OCI-LY1 (cell line): ENCODE measurements around the gene ABLIM3.

Experiments
- H2AFZ ChIP-seq: fragments of 200-600 bp; sonication (generic), shearing (Covaris generic); 2 replicates; pipeline ENCODE4 v1.6.0; 2014; ENCODE audit warnings: antibody characterized with exemption, mild to moderate bottlenecking, low read length
- H3F3A ChIP-seq: fragments of 200-600 bp; sonication (generic), shearing (Covaris generic); 2 replicates; pipeline ENCODE4 v1.6.0; 2014; ENCODE audit warnings: mild to moderate bottlenecking, antibody characterized with exemption, low read length, moderate library complexity; ENCODE audit not compliant: insufficient read depth
- H3K27ac ChIP-seq: fragments of 200-600 bp; sonication (generic); 2 replicates; pipeline ENCODE4 v1.5.1; 2014; ENCODE audit warnings: low read length, mixed run types, mild to moderate bottlenecking, low read depth; ENCODE audit not compliant: poor library complexity, severe bottlenecking
- H3K27me3 ChIP-seq: fragments of 200-600 bp; sonication (generic); 2 replicates; pipeline ENCODE4 v1.6.0; 2014; ENCODE audit warnings: antibody characterized with exemption, mild to moderate bottlenecking, low read length, moderate library complexity; ENCODE audit not compliant: insufficient read depth
- H3K36me3 ChIP-seq: fragments of 200-600 bp; sonication (generic); 2 replicates; pipeline ENCODE4 v1.6.1; 2014; ENCODE audit warnings: mild to moderate bottlenecking, antibody characterized with exemption, low read length, moderate library complexity, mixed read lengths; ENCODE audit not compliant: insufficient read depth
- H3K4me1 ChIP-seq: fragments of 200-600 bp; sonication (generic); 2 replicates; pipeline ENCODE4 v1.5.1; 2014; ENCODE audit warnings: mild to moderate bottlenecking, low read length, moderate library complexity; ENCODE audit not compliant: insufficient read depth, severe bottlenecking
- H3K4me2 ChIP-seq: fragments of 200-600 bp; sonication (generic), shearing (Covaris generic); 2 replicates; pipeline ENCODE4 v1.6.1; 2014; ENCODE audit warnings: low read length
- H3K4me3 ChIP-seq: fragments of 200-600 bp; sonication (generic); 2 replicates; pipeline ENCODE4 v1.5.1; 2014; ENCODE audit warnings: low read length, low read depth, mild to moderate bottlenecking, mixed read lengths; ENCODE audit not compliant: poor library complexity, severe bottlenecking
- H3K79me2 ChIP-seq: fragments of 200-600 bp; shearing (Covaris generic); 2 replicates; pipeline ENCODE4 v1.6.1; 2016; ENCODE audit warnings: mixed run types, low read length, mixed read lengths; ENCODE audit not compliant: insufficient read depth
- H3K9ac ChIP-seq: fragments of 200-600 bp; sonication (generic), shearing (Covaris generic); 2 replicates; pipeline ENCODE4 v1.6.1; 2014; ENCODE audit warnings: mild to moderate bottlenecking, low read length, mixed read lengths
- H3K9me2 ChIP-seq: fragments of 200-600 bp; sonication (generic), shearing (Covaris generic); 2 replicates; pipeline ENCODE4 v1.6.1; 2014; ENCODE audit warnings: low read depth, mild to moderate bottlenecking, low read length, mixed read lengths
- H3K9me3 ChIP-seq: fragments of 200-600 bp; shearing (Covaris generic); 2 replicates; pipeline ENCODE4 v1.6.1; 2014; ENCODE audit warnings: low read length, mixed read lengths
- H4K20me1 ChIP-seq: fragments of 200-600 bp; sonication (generic), shearing (Covaris generic); 2 replicates; pipeline ENCODE4 v1.6.0; 2016; ENCODE audit warnings: mild to moderate bottlenecking, low read length; ENCODE audit not compliant: insufficient read depth
- CTCF ChIP-seq: fragments of 200-600 bp; sonication (generic), shearing (Covaris generic); IDR thresholded peaks from 2 replicates; pipeline ENCODE4 v1.5.1; 2017; ENCODE audit warnings: mild to moderate bottlenecking, antibody characterized with exemption, low read length, moderate library complexity, mixed read lengths
- EZH2 ChIP-seq: fragments of 200-600 bp; sonication (generic), shearing (Covaris generic); IDR thresholded peaks from 2 replicates; pipeline ENCODE4 v1.8.0; 2017; ENCODE audit warnings: borderline replicate concordance, mixed run types, mild to moderate bottlenecking, antibody characterized with exemption, low read length, moderate library complexity, mixed read lengths

The ABLIM3 gene

GRCh38 chr5:149125386-149125891 lies 15.9 kb upstream of the ABLIM3 start:
- H3K4me2 ChIP-seq, result no peak overlapping the region
- H3K36me3 ChIP-seq, result no peaks in the 10 kb centered on the region
- TF ChIP-seq CTCF, result no peak
- no peak for TF ChIP-seq EZH2
- H3K9ac ChIP-seq, result no peak overlapping the region
- no peaks in the 10 kb centered on the region for H3K9me2 ChIP-seq
- no peaks in the 10 kb centered on the region for H3K79me2 ChIP-seq
- H3K4me3 ChIP-seq, result no peak overlapping the region
- H3F3A ChIP-seq, result no peaks in the 10 kb centered on the region
- H4K20me1 ChIP-seq, result no peaks in the 10 kb centered on the region
- no peak overlapping the region for H3K27ac ChIP-seq
- no peaks in the 10 kb centered on the region for H3K27me3 ChIP-seq
- H3K9me3 ChIP-seq, result no peaks in the 10 kb centered on the region
- H2AFZ ChIP-seq, result no peak overlapping the region
- no peaks in the 10 kb centered on the region for H3K4me1 ChIP-seq

- H3K4me3 ChIP-seq, result no peak overlapping the region
- H3F3A ChIP-seq, result no peaks in the 10 kb centered on the region
- no peaks in the 10 kb centered on the region for H3K36me3 ChIP-seq
- no peak overlapping the region for H3K4me2 ChIP-seq
- no peaks in the 10 kb centered on the region for H4K20me1 ChIP-seq
- H3K27me3 ChIP-seq, result no peaks in the 10 kb centered on the region
- no peak for TF ChIP-seq EZH2
- no peak for TF ChIP-seq CTCF
- no peaks in the 10 kb centered on the region for H3K4me1 ChIP-seq
- no peak overlapping the region for H3K27ac ChIP-seq
- no peak overlapping the region for H2AFZ ChIP-seq
- no peaks in the 10 kb centered on the region for H3K9me2 ChIP-seq
- no peak overlapping the region for H3K9ac ChIP-seq
- H3K9me3 ChIP-seq, result no peaks in the 10 kb centered on the region
- no peaks in the 10 kb centered on the region for H3K79me2 ChIP-seq
Measured at GRCh38 chr5:149126906-149127305, 14.4 kb upstream of the ABLIM3 start.

GRCh38 chr5:149127394-149127955 lies 13.8 kb upstream of the ABLIM3 start:
- H3K27ac ChIP-seq, result no peak overlapping the region
- no peaks in the 10 kb centered on the region for H3K4me1 ChIP-seq
- no peak overlapping the region for H3K4me3 ChIP-seq
- H3K9ac ChIP-seq, result no peak overlapping the region
- no peaks in the 10 kb centered on the region for H3K36me3 ChIP-seq
- no peaks in the 10 kb centered on the region for H3K27me3 ChIP-seq
- no peaks in the 10 kb centered on the region for H3K79me2 ChIP-seq
- H3F3A ChIP-seq, result no peaks in the 10 kb centered on the region
- no peak overlapping the region for H3K4me2 ChIP-seq
- no peaks in the 10 kb centered on the region for H4K20me1 ChIP-seq
- TF ChIP-seq EZH2 (no peak), CTCF (no peak)
- H3K9me2 ChIP-seq, result no peaks in the 10 kb centered on the region
- no peaks in the 10 kb centered on the region for H3K9me3 ChIP-seq
- no peak overlapping the region for H2AFZ ChIP-seq
